ENCODE results near the gene PTPRD. TPM values are rescaled to one million over a fixed set of nuclear protein-coding genes. Genes with fewer than 3 reads are reported as not detected.

Gene PTPRD
- total and polyA plus RNA-seq, 2 experiments from 2014 or later, result 11.5 to 58.0 TPM

DNA sequence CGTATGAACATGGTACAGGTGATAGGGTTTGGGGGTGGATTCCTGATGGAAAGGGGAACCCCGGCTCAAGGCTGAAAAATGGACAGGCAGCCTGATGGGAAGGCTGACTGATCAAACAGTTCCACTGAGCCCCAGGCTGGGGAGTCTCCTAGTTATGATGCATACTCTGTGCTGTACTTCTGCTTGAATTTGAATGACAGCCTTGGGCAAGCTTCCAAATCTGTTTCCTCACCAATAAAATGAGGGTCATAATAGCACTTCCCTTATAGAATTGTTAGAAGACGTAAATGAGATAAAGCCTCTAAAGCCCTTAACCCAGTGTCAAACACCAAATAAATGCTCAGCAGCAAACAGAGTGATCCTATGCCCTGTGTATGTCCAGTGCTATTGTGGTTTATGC lies 2334.8 kb downstream of the PTPRD start:
- Histone ChIP-seq H3K4me2 (no peak overlapping the region), H3K27ac (ENCODE audit: low read depth) (no peak overlapping the region), H3F3A (replicated peaks; ENCODE audit: low read depth) (no peaks in the 10 kb centered on the region), H3K79me2 (replicated peaks; ENCODE audit: insufficient read depth) (no peaks in the 10 kb centered on the region), H3K4me3 (no peak overlapping the region), H3K27me3 (ENCODE audit: insufficient read depth) (no peaks in the 10 kb centered on the region), H4K20me1 (replicated peaks; ENCODE audit: insufficient read depth) (no peaks in the 10 kb centered on the region), H3K9me2 (ENCODE audit: insufficient read depth) (peaks cover 6% of the 10 kb centered on the region; the same call in 1 of the 2 replicates), H3K36me3 (ENCODE audit: insufficient read depth) (no peaks in the 10 kb centered on the region), H2AFZ (no peak overlapping the region), H3K4me1 (ENCODE audit: insufficient read depth) (no peaks in the 10 kb centered on the region)
- Mint-ChIP-seq H3K27me3 (ENCODE audit: insufficient read depth, low read depth, poor library complexity) (no peaks in the 10 kb centered on the region), H3K27ac (no peak overlapping the region), H3K36me3 (ENCODE audit: low read depth) (peaks cover 16% of the 10 kb centered on the region), H3K9me3 (peaks cover 27% of the 10 kb centered on the region), H3K4me1 (peaks cover 3% of the 10 kb centered on the region; the same call in 1 of the 3 replicates), H3K4me3 (no peak overlapping the region)
- TF ChIP-seq JUNB (IDR thresholded peaks at IDR 0.05; ENCODE audit: unreplicated experiment) (no peak), ZNF331 (CRISPR knock-in tag; IDR thresholded peaks at IDR 0.05; ENCODE audit: low read depth) (no peak), ZNF114 (CRISPR knock-in tag; IDR thresholded peaks at IDR 0.05) (no peak), EZH2phosphoT487 (IDR thresholded peaks at IDR 0.05; ENCODE audit: unreplicated experiment) (no peak), NANOG (IDR thresholded peaks at IDR 0.05; ENCODE audit: borderline replicate concordance) (no peak), STAT1 (IDR thresholded peaks at IDR 0.05; ENCODE audit: unreplicated experiment) (no peak), CREB1 (CRISPR knock-in tag; IDR thresholded peaks at IDR 0.05; ENCODE audit: low read depth) (no peak), EZH2 (IDR thresholded peaks at IDR 0.05; ENCODE audit: low read depth, unreplicated experiment) (no peak), POLR2AphosphoS5 (IDR thresholded peaks at IDR 0.05; ENCODE audit: low read depth) (no peak)
- TF ChIP-seq, protein P1, sequence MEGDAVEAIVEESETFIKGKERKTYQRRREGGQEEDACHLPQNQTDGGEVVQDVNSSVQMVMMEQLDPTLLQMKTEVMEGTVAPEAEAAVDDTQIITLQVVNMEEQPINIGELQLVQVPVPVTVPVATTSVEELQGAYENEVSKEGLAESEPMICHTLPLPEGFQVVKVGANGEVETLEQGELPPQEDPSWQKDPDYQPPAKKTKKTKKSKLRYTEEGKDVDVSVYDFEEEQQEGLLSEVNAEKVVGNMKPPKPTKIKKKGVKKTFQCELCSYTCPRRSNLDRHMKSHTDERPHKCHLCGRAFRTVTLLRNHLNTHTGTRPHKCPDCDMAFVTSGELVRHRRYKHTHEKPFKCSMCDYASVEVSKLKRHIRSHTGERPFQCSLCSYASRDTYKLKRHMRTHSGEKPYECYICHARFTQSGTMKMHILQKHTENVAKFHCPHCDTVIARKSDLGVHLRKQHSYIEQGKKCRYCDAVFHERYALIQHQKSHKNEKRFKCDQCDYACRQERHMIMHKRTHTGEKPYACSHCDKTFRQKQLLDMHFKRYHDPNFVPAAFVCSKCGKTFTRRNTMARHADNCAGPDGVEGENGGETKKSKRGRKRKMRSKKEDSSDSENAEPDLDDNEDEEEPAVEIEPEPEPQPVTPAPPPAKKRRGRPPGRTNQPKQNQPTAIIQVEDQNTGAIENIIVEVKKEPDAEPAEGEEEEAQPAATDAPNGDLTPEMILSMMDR (conservative IDR thresholded peaks at IDR 0.05; ENCODE audit: low read depth in 2 of 2), result no peak
- TF ChIP-seq, protein P2, sequence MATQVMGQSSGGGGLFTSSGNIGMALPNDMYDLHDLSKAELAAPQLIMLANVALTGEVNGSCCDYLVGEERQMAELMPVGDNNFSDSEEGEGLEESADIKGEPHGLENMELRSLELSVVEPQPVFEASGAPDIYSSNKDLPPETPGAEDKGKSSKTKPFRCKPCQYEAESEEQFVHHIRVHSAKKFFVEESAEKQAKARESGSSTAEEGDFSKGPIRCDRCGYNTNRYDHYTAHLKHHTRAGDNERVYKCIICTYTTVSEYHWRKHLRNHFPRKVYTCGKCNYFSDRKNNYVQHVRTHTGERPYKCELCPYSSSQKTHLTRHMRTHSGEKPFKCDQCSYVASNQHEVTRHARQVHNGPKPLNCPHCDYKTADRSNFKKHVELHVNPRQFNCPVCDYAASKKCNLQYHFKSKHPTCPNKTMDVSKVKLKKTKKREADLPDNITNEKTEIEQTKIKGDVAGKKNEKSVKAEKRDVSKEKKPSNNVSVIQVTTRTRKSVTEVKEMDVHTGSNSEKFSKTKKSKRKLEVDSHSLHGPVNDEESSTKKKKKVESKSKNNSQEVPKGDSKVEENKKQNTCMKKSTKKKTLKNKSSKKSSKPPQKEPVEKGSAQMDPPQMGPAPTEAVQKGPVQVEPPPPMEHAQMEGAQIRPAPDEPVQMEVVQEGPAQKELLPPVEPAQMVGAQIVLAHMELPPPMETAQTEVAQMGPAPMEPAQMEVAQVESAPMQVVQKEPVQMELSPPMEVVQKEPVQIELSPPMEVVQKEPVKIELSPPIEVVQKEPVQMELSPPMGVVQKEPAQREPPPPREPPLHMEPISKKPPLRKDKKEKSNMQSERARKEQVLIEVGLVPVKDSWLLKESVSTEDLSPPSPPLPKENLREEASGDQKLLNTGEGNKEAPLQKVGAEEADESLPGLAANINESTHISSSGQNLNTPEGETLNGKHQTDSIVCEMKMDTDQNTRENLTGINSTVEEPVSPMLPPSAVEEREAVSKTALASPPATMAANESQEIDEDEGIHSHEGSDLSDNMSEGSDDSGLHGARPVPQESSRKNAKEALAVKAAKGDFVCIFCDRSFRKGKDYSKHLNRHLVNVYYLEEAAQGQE (IDR thresholded peaks at IDR 0.05; ENCODE audit: unreplicated experiment), result no peak
- TF ChIP-seq, protein P3, sequence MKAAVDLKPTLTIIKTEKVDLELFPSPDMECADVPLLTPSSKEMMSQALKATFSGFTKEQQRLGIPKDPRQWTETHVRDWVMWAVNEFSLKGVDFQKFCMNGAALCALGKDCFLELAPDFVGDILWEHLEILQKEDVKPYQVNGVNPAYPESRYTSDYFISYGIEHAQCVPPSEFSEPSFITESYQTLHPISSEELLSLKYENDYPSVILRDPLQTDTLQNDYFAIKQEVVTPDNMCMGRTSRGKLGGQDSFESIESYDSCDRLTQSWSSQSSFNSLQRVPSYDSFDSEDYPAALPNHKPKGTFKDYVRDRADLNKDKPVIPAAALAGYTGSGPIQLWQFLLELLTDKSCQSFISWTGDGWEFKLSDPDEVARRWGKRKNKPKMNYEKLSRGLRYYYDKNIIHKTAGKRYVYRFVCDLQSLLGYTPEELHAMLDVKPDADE (IDR thresholded peaks at IDR 0.05), result no peak
- TF ChIP-seq, protein P4, sequence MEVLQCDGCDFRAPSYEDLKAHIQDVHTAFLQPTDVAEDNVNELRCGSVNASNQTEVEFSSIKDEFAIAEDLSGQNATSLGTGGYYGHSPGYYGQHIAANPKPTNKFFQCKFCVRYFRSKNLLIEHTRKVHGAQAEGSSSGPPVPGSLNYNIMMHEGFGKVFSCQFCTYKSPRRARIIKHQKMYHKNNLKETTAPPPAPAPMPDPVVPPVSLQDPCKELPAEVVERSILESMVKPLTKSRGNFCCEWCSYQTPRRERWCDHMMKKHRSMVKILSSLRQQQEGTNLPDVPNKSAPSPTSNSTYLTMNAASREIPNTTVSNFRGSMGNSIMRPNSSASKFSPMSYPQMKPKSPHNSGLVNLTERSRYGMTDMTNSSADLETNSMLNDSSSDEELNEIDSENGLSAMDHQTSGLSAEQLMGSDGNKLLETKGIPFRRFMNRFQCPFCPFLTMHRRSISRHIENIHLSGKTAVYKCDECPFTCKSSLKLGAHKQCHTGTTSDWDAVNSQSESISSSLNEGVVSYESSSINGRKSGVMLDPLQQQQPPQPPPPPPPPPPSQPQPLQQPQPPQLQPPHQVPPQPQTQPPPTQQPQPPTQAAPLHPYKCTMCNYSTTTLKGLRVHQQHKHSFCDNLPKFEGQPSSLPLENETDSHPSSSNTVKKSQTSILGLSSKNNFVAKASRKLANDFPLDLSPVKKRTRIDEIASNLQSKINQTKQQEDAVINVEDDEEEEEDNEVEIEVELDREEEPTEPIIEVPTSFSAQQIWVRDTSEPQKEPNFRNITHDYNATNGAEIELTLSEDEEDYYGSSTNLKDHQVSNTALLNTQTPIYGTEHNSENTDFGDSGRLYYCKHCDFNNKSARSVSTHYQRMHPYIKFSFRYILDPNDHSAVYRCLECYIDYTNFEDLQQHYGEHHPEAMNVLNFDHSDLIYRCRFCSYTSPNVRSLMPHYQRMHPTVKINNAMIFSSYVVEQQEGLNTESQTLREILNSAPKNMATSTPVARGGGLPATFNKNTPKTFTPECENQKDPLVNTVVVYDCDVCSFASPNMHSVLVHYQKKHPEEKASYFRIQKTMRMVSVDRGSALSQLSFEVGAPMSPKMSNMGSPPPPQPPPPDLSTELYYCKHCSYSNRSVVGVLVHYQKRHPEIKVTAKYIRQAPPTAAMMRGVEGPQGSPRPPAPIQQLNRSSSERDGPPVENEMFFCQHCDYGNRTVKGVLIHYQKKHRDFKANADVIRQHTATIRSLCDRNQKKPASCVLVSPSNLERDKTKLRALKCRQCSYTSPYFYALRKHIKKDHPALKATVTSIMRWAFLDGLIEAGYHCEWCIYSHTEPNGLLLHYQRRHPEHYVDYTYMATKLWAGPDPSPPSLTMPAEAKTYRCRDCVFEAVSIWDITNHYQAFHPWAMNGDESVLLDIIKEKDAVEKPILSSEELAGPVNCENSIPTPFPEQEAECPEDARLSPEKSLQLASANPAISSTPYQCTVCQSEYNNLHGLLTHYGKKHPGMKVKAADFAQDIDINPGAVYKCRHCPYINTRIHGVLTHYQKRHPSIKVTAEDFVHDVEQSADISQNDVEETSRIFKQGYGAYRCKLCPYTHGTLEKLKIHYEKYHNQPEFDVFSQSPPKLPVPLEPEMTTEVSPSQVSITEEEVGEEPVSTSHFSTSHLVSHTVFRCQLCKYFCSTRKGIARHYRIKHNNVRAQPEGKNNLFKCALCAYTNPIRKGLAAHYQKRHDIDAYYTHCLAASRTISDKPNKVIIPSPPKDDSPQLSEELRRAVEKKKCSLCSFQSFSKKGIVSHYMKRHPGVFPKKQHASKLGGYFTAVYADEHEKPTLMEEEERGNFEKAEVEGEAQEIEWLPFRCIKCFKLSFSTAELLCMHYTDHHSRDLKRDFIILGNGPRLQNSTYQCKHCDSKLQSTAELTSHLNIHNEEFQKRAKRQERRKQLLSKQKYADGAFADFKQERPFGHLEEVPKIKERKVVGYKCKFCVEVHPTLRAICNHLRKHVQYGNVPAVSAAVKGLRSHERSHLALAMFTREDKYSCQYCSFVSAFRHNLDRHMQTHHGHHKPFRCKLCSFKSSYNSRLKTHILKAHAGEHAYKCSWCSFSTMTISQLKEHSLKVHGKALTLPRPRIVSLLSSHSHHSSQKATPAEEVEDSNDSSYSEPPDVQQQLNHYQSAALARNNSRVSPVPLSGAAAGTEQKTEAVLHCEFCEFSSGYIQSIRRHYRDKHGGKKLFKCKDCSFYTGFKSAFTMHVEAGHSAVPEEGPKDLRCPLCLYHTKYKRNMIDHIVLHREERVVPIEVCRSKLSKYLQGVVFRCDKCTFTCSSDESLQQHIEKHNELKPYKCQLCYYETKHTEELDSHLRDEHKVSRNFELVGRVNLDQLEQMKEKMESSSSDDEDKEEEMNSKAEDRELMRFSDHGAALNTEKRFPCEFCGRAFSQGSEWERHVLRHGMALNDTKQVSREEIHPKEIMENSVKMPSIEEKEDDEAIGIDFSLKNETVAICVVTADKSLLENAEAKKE (CRISPR knock-in tag; IDR thresholded peaks at IDR 0.05), result no peak
- DNase-seq (ENCODE audit: low spot score) (no peak), ATAC-seq (no peak)
